Ascending aorta (tissue), 2 donors: ENCODE data around the gene ATXN7L1. TPM values are rescaled to one million over a fixed set of nuclear protein-coding genes. Genes with fewer than 3 reads are reported as not detected.

Source experiments
- DNase-seq, 2 donors: peaks; one replicate each; pipeline ENCODE4 v3.0.0-alpha.2; 2019; ENCODE audit warnings: low spot score in 2 of 2
- H3K27ac ChIP-seq, 2 donors: fragments of 200-600 bp; sonication (generic); one replicate each; pipeline ENCODE4 v1.5.1; 2016 to 2017; ENCODE audit warnings: mild to moderate bottlenecking in 1 of 2
- H3K27me3 ChIP-seq: fragments of 200-600 bp; sonication (generic); one replicate; pipeline ENCODE4 v1.5.1; 2017
- H3K36me3 ChIP-seq, 2 donors: fragments of 200-600 bp; sonication (generic); one replicate each; pipeline ENCODE4 v1.5.1; 2016
- H3K4me1 ChIP-seq, 2 donors: fragments of 200-600 bp; sonication (generic); one replicate each; pipeline ENCODE4 v1.5.1; 2016 to 2017; ENCODE audit warnings: mild to moderate bottlenecking in 1 of 2
- H3K4me3 ChIP-seq, 2 donors: fragments of 200-600 bp; sonication (generic); one replicate each; pipeline ENCODE4 v1.5.1; 2016 to 2017; ENCODE audit warnings: mild to moderate bottlenecking in 1 of 2
- H3K9me3 ChIP-seq, 2 donors: fragments of 200-600 bp; sonication (generic); one replicate each; pipeline ENCODE4 v1.5.1; 2016
- intact Hi-C: fragments of 100-400 bp; cut with DNase I; formaldehyde crosslinking; loops from one replicate; pipeline ENCODE4 v1.15.1; 2023
- total RNA-seq: library from RNA; depleted of rRNA; stranded (reverse); fragments of >200 nt; gene quantifications from one replicate; pipeline ENCODE4 v1.1.0, GENCODE V29; 2016
- TF ChIP-seq, protein P1 (sequence below), 3 experiments: fragments of 200-600 bp in 2 of 3; fragments of 450-650 bp in 1 of 3; sonication (generic) in 2 of 3; IDR thresholded peaks; one replicate each; pipeline ENCODE4 v1.5.1; 2016 to 2019; ENCODE audit warnings: antibody characterized with exemption in 3 of 3, mild to moderate bottlenecking in 1 of 3, moderate library complexity in 1 of 3

ATXN7L1 gene
- total RNA-seq, 1 donor from 2014 or later, result 7.5 TPM

- no peaks in the 10 kb centered on the region for H3K36me3 ChIP-seq
- H3K4me3 ChIP-seq, result no peak overlapping the region
- TF ChIP-seq, protein P1, sequence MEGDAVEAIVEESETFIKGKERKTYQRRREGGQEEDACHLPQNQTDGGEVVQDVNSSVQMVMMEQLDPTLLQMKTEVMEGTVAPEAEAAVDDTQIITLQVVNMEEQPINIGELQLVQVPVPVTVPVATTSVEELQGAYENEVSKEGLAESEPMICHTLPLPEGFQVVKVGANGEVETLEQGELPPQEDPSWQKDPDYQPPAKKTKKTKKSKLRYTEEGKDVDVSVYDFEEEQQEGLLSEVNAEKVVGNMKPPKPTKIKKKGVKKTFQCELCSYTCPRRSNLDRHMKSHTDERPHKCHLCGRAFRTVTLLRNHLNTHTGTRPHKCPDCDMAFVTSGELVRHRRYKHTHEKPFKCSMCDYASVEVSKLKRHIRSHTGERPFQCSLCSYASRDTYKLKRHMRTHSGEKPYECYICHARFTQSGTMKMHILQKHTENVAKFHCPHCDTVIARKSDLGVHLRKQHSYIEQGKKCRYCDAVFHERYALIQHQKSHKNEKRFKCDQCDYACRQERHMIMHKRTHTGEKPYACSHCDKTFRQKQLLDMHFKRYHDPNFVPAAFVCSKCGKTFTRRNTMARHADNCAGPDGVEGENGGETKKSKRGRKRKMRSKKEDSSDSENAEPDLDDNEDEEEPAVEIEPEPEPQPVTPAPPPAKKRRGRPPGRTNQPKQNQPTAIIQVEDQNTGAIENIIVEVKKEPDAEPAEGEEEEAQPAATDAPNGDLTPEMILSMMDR (IDR thresholded peaks at IDR 0.05), result no peak
- no peak for DNase-seq
- H3K4me1 ChIP-seq, result no peaks in the 10 kb centered on the region
- no peaks in the 10 kb centered on the region for H3K9me3 ChIP-seq
- intact Hi-C loops, result no loop called here
- no peaks in the 10 kb centered on the region for H3K27me3 ChIP-seq
- H3K27ac ChIP-seq, result no peak overlapping the region
Measured at GRCh38 chr7:105724688-105725087, 151.7 kb downstream of the ATXN7L1 start.

DNA sequence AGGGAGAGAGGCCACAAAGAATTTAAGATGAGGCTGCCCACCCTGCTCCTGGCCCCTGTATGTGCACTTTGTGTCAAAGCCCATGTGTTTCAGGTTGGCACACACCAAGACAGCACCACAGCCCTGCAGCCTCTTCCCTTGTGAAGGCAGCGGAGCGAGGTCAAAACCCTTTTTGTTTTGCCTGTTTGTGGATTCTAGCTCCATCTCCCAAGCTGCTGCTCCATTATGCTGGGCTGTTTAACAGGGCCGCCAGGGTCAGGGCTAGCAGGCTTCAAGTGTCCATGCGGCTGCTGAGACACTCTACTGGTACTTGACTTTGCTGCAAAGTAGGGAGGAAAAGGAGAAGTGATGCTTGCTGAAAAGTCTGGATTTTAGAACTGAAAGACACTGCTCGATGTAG, 152.8 kb downstream of the ATXN7L1 start:
- no peak overlapping the region for H3K27ac ChIP-seq
- no peaks in the 10 kb centered on the region for H3K27me3 ChIP-seq
- DNase-seq, result no peak
- TF ChIP-seq, protein P1 (IDR thresholded peaks at IDR 0.05), result no peak
- no peak overlapping the region for H3K4me3 ChIP-seq
- H3K36me3 ChIP-seq, result no peaks in the 10 kb centered on the region
- no peaks in the 10 kb centered on the region for H3K9me3 ChIP-seq
- intact Hi-C loops, result no loop called here
- no peaks in the 10 kb centered on the region for H3K4me1 ChIP-seq

- no peaks in the 10 kb centered on the region for H3K9me3 ChIP-seq
- H3K27ac ChIP-seq, result no peak overlapping the region
- no peak overlapping the region for H3K4me3 ChIP-seq
- no peaks in the 10 kb centered on the region for H3K36me3 ChIP-seq
- intact Hi-C loops, result no loop called here
- no peaks in the 10 kb centered on the region for H3K4me1 ChIP-seq
- no peak for DNase-seq
- TF ChIP-seq, protein P1 (IDR thresholded peaks at IDR 0.05), result no peak
- no peaks in the 10 kb centered on the region for H3K27me3 ChIP-seq
Measured at GRCh38 chr7:105721571-105722104, 154.8 kb downstream of the ATXN7L1 start.

GRCh38 chr7:105719919-105720318, 156.5 kb downstream of the ATXN7L1 start:
- no peak overlapping the region for H3K4me3 ChIP-seq
- H3K36me3 ChIP-seq, result no peaks in the 10 kb centered on the region
- no peak for DNase-seq
- H3K27me3 ChIP-seq, result no peaks in the 10 kb centered on the region
- no peak overlapping the region for H3K27ac ChIP-seq
- intact Hi-C loops, result no loop called here
- H3K4me1 ChIP-seq, result no peaks in the 10 kb centered on the region
- no peaks in the 10 kb centered on the region for H3K9me3 ChIP-seq
- TF ChIP-seq, protein P1 (IDR thresholded peaks at IDR 0.05), result no peak

DNA sequence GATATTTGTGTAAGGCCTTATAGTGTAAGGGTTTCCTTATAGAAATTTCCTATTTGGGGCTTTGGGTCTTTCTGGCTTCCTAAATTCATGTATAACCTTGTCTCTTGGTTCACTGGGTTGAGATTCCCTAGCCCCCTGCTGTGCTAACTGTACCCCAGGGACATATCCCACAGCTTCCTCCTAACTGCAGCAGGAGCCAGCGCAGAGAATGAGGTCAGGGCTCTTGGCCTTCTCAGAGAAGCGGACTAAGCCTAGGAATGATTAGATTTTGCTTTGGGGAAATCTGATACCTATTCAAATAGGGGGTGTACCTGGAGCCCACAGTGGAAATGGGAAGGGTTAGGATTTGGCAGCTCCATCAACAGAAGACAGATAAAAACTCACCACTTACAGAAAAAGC, 157.0 kb downstream of the ATXN7L1 start:
- no peaks in the 10 kb centered on the region for H3K4me1 ChIP-seq
- no peak for DNase-seq
- H3K9me3 ChIP-seq, result no peaks in the 10 kb centered on the region
- TF ChIP-seq, protein P1 (IDR thresholded peaks at IDR 0.05), result no peak
- H3K4me3 ChIP-seq, result no peak overlapping the region
- intact Hi-C loops, result no loop called here
- no peaks in the 10 kb centered on the region for H3K36me3 ChIP-seq
- no peak overlapping the region for H3K27ac ChIP-seq
- no peaks in the 10 kb centered on the region for H3K27me3 ChIP-seq

DNA sequence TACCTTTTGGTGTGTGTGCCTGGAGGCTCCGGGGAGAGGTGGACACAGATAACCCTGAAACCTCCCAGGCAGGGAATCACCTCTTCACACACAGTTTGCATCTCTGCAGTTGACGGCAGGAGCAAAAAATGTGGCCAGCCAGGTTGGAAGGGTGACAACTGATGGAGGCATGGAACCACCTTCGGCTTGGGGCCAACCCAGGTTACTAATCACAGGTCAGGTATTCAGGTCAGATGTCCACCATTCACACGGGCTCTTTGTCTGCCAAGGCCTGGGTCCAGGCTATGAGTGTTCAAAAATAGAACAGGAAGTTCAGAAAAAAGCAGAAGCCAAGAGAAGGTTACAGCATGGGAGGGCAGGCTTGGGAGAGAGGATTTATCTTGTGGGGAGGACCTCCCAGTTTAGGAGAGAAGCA, 157.9 kb downstream of the ATXN7L1 start:
- Histone ChIP-seq H3K9me3 (no peaks in the 10 kb centered on the region), H3K36me3 (no peaks in the 10 kb centered on the region), H3K27ac (no peak overlapping the region), H3K27me3 (no peaks in the 10 kb centered on the region), H3K4me3 (no peak overlapping the region), H3K4me1 (no peaks in the 10 kb centered on the region)
- TF ChIP-seq, protein P1 (IDR thresholded peaks at IDR 0.05), result no peak
- intact Hi-C loops, result no loop called here
- no peak for DNase-seq
